MM.1S (cell line): ENCODE measurements around the gene GATAD2A.

Experiments used
- DNase-seq: peaks from one replicate; pipeline ENCODE4 v3.0.0-alpha.2; 2015
- H2AFZ ChIP-seq: fragments of 300-600 bp; sonication (generic); 2 replicates; pipeline ENCODE4 v1.6.0; 2016; ENCODE audit warnings: antibody characterized with exemption, low read length
- H3F3A ChIP-seq: fragments of 300-600 bp; sonication (generic); 2 replicates; pipeline ENCODE4 v1.6.1; 2016; ENCODE audit warnings: mild to moderate bottlenecking, antibody characterized with exemption, low read length, moderate library complexity, mixed read lengths; ENCODE audit not compliant: insufficient read depth
- H3K27ac ChIP-seq: fragments of 300-600 bp; sonication (generic); 2 replicates; pipeline ENCODE4 v1.5.1; 2016; ENCODE audit warnings: mild to moderate bottlenecking, low read length
- H3K27me3 ChIP-seq: fragments of 300-600 bp; sonication (generic); replicated peaks from 2 replicates; pipeline ENCODE4 v1.6.0; 2016; ENCODE audit warnings: low read length; ENCODE audit not compliant: insufficient read depth
- H3K36me3 ChIP-seq: fragments of 300-600 bp; sonication (generic); replicated peaks from 2 replicates; pipeline ENCODE4 v1.6.1; 2016; ENCODE audit warnings: mild to moderate bottlenecking, low read length, mixed read lengths; ENCODE audit not compliant: insufficient read depth
- H3K4me1 ChIP-seq: fragments of 300-600 bp; sonication (generic); 2 replicates; pipeline ENCODE4 v1.6.1; 2016; ENCODE audit warnings: low read length, mixed read lengths
- H3K4me2 ChIP-seq: fragments of 300-600 bp; sonication (generic); 2 replicates; pipeline ENCODE4 v1.6.0; 2016; ENCODE audit warnings: low read depth, low read length
- H3K4me3 ChIP-seq: fragments of 300-600 bp; sonication (generic); 2 replicates; pipeline ENCODE4 v1.5.1; 2016; ENCODE audit warnings: low read length, mixed read lengths
- H3K79me2 ChIP-seq: fragments of 300-600 bp; sonication (generic); 2 replicates; pipeline ENCODE4 v1.6.1; 2016; ENCODE audit warnings: mixed run types, low read length, mixed read lengths
- H3K9ac ChIP-seq: fragments of 300-600 bp; sonication (generic); 2 replicates; pipeline ENCODE4 v1.6.1; 2016; ENCODE audit warnings: low read length, mixed read lengths
- H3K9me2 ChIP-seq: fragments of 300-600 bp; sonication (generic); replicated peaks from 2 replicates; pipeline ENCODE4 v1.6.1; 2016; ENCODE audit warnings: mild to moderate bottlenecking, low read length, mixed read lengths; ENCODE audit not compliant: insufficient read depth
- H3K9me3 ChIP-seq: fragments of 300-600 bp; sonication (generic); replicated peaks from 2 replicates; pipeline ENCODE4 v1.6.1; 2016; ENCODE audit warnings: mild to moderate bottlenecking, low read length, mixed read lengths; ENCODE audit not compliant: insufficient read depth
- H4K20me1 ChIP-seq: fragments of 300-600 bp; sonication (generic); 2 replicates; pipeline ENCODE4 v1.6.1; 2016; ENCODE audit warnings: mild to moderate bottlenecking, low read length, moderate library complexity, mixed read lengths; ENCODE audit not compliant: insufficient read depth
- CTCF ChIP-seq: fragments of 300-600 bp; sonication (generic); IDR thresholded peaks from 2 replicates; pipeline ENCODE4 v1.5.1; 2016; ENCODE audit warnings: antibody characterized with exemption, low read length, mixed read lengths
- EZH2 ChIP-seq: fragments of 300-600 bp; sonication (generic); optimal IDR thresholded peaks from 2 replicates; pipeline ENCODE3; 2017; ENCODE audit warnings: low read depth, mild to moderate bottlenecking, antibody characterized with exemption, low read length, mixed read lengths
- EZH2phosphoT487 ChIP-seq: fragments of 300-600 bp; sonication (generic); IDR thresholded peaks from 2 replicates; pipeline ENCODE4 v1.6.1; 2018; ENCODE audit warnings: antibody characterized with exemption, low read length

Gene GATAD2A

GRCh38 chr19:19548915-19549759 lies 143.7 kb downstream of the GATAD2A start:
- DNase-seq: no peak
- Histone ChIP-seq H3K27ac (no peak overlapping the region), H3K4me1 (no peaks in the 10 kb centered on the region), H3K9me3 (no peaks in the 10 kb centered on the region), H3K36me3 (no peaks in the 10 kb centered on the region), H3F3A (no peaks in the 10 kb centered on the region), H2AFZ (no peak overlapping the region), H3K79me2 (no peaks in the 10 kb centered on the region), H3K4me3 (no peak overlapping the region), H3K4me2 (no peak overlapping the region), H4K20me1 (no peaks in the 10 kb centered on the region), H3K9me2 (no peaks in the 10 kb centered on the region), H3K27me3 (peaks cover 13% of the 10 kb centered on the region), H3K9ac (no peak overlapping the region)
- TF ChIP-seq CTCF (no peak), EZH2phosphoT487 (no peak)

GRCh38 chr19:19549804-19550464 lies 144.5 kb downstream of the GATAD2A start:
- TF ChIP-seq EZH2 (no peak), EZH2phosphoT487 (no peak), CTCF (no peak)
- DNase-seq: no peak
- no peak overlapping the region for H2AFZ ChIP-seq

GRCh38 chr19:19550485-19550929 lies 145.0 kb downstream of the GATAD2A start:
- no peak for DNase-seq
- no peaks in the 10 kb centered on the region for H3K36me3 ChIP-seq
- no peak overlapping the region for H3K4me2 ChIP-seq
- no peak overlapping the region for H2AFZ ChIP-seq
- H3K27me3 ChIP-seq: peaks cover 13% of the 10 kb centered on the region
- no peak overlapping the region for H3K9ac ChIP-seq
- no peaks in the 10 kb centered on the region for H3K9me2 ChIP-seq
- no peak overlapping the region for H3K4me3 ChIP-seq
- no peaks in the 10 kb centered on the region for H4K20me1 ChIP-seq
- no peaks in the 10 kb centered on the region for H3K79me2 ChIP-seq
- H3F3A ChIP-seq: no peaks in the 10 kb centered on the region
- H3K4me1 ChIP-seq: no peaks in the 10 kb centered on the region
- H3K27ac ChIP-seq: no peak overlapping the region
- TF ChIP-seq CTCF: no peak
- TF ChIP-seq EZH2: no peak
- H3K9me3 ChIP-seq: no peaks in the 10 kb centered on the region

More at GRCh38 chr19:19549804-19550464, 144.5 kb downstream of the GATAD2A start:
- Histone ChIP-seq H3K4me2 (no peak overlapping the region), H3K36me3 (no peaks in the 10 kb centered on the region), H4K20me1 (no peaks in the 10 kb centered on the region), H3K27ac (no peak overlapping the region), H3F3A (no peaks in the 10 kb centered on the region), H3K9ac (no peak overlapping the region), H3K79me2 (no peaks in the 10 kb centered on the region), H3K4me3 (no peak overlapping the region), H3K27me3 (peaks cover 13% of the 10 kb centered on the region), H3K4me1 (no peaks in the 10 kb centered on the region), H3K9me3 (no peaks in the 10 kb centered on the region), H3K9me2 (no peaks in the 10 kb centered on the region)
